Measurements from ENCODE around the gene NIPA2.

The NIPA2 gene

GRCh38 chr15:22903961-22904534 lies 65.6 kb downstream of the NIPA2 start:
- no peak for DNase-seq

- DNase-seq: peak; percentile 5
Observed at GRCh38 chr15:22904736-22905135, 66.3 kb downstream of the NIPA2 start.

- no peak for DNase-seq
Observed at GRCh38 chr15:22907161-22907950, 68.9 kb downstream of the NIPA2 start.

GRCh38 chr15:22908830-22909229 lies 70.4 kb downstream of the NIPA2 start:
- no peak for DNase-seq

GRCh38 chr15:22911306-22911705 lies 72.8 kb downstream of the NIPA2 start:
- DNase-seq: no peak

- DNase-seq: no peak
Observed at GRCh38 chr15:22912256-22912655, 73.8 kb downstream of the NIPA2 start.

GRCh38 chr15:22913646-22914380 lies 75.3 kb downstream of the NIPA2 start:
- DNase-seq: no peak

- no peak for DNase-seq
Observed at GRCh38 chr15:22915866-22916515, 77.5 kb downstream of the NIPA2 start.

GRCh38 chr15:22916606-22917350 lies 78.3 kb downstream of the NIPA2 start:
- no peak for DNase-seq

GRCh38 chr15:22917556-22917955 lies 79.1 kb downstream of the NIPA2 start:
- no peak for DNase-seq
